Activated naive CD4-positive, alpha-beta T cell treated with anti-CD3 and anti-CD28 coated beads, Interleukin-2, amount 10 ng/mL, durations not matched to agents 7 days and 5 days (primary cell): ENCODE results near the gene SYNGR3.
"Not testable (repeated sequence)": the region's sequence is repeated elsewhere in the genome, so short reads cannot be mapped to it uniquely, and the experiment has no call there.

Experiments
- CTCF ChIA-PET: fragments of 350-600 bp; sonication (Branson Sonifier 250); formaldehyde crosslinking; loops from one replicate; lab custom pipeline; 2021; ENCODE audit warnings: antibody characterized with exemption; lab: Charles Lee
- DNase-seq: peaks from one replicate; pipeline ENCODE4 v3.0.0-alpha.2; 2020
- H3K27ac Mint-ChIP-seq: one replicate; pipeline ENCODE4 v1.8.0; 2021; ENCODE audit warnings: mild to moderate bottlenecking, moderate library complexity, mixed read lengths
- H3K27me3 Mint-ChIP-seq: one replicate; pipeline ENCODE4 v1.8.0; 2021; ENCODE audit warnings: mild to moderate bottlenecking, mixed read lengths
- H3K36me3 Mint-ChIP-seq: one replicate; pipeline ENCODE4 v1.8.0; 2021; ENCODE audit warnings: mixed read lengths
- H3K4me1 Mint-ChIP-seq: one replicate; pipeline ENCODE4 v1.8.0; 2021; ENCODE audit warnings: mixed read lengths
- H3K4me3 Mint-ChIP-seq: one replicate; pipeline ENCODE4 v1.8.0; 2021; ENCODE audit warnings: mild to moderate bottlenecking, moderate library complexity, mixed read lengths
- H3K9me3 Mint-ChIP-seq: one replicate; pipeline ENCODE4 v1.8.0; 2021; ENCODE audit warnings: mixed read lengths

Gene SYNGR3

GRCh38 chr16:2025878-2026460 lies 36.2 kb downstream of the SYNGR3 start:
- DNase-seq = no peak
- Mint-ChIP-seq H3K4me1 (peaks cover 29% of the 10 kb centered on the region), H3K4me3 (peak overlapping the region; percentile 51), H3K9me3 (no peaks in the 10 kb centered on the region), H3K27me3 (peaks cover 81% of the 10 kb centered on the region), H3K36me3 (no peaks in the 10 kb centered on the region), H3K27ac (no peak overlapping the region)
- CTCF ChIA-PET = no interaction called here

- Mint-ChIP-seq H3K36me3 (no peaks in the 10 kb centered on the region), H3K27ac (no peak within 1 kb of the TSS), H3K27me3 (peaks cover 77% of the 10 kb centered on the region), H3K4me3 (peak within 1 kb of the TSS; percentile 53), H3K9me3 (no peaks in the 10 kb centered on the region), H3K4me1 (peaks cover 28% of the 10 kb centered on the region)
- CTCF ChIA-PET = no interaction called here
- DNase-seq = peak; percentile 55
These were observed 36.8 kb downstream of the SYNGR3 start, which contains the start of gene NHERF2 for GRCh38 chr16:2026461-2027023. TSS of gene NHERF2 (plus strand) at chr16:2026902. CDS start at chr16:2027006, 104 bp downstream.

- peak; percentile 29 for DNase-seq
- peaks cover 74% of the 10 kb centered on the region for H3K27me3 Mint-ChIP-seq
- CTCF ChIA-PET = interaction anchor here (1.2 to 1.5 kb wide), 2 partner anchors 113 to 120 kb away, joined by 3 to 4 read pairs; no protein-coding TSS in a partner anchor
- no peaks in the 10 kb centered on the region for H3K36me3 Mint-ChIP-seq
- peak overlapping the region; percentile 53 for H3K4me3 Mint-ChIP-seq
- H3K27ac Mint-ChIP-seq = no peak overlapping the region
- H3K4me1 Mint-ChIP-seq = peaks cover 27% of the 10 kb centered on the region
- no peaks in the 10 kb centered on the region for H3K9me3 Mint-ChIP-seq
These were observed 37.5 kb downstream of the SYNGR3 start for GRCh38 chr16:2027024-2028010.

GRCh38 chr16:2028146-2028545 lies 38.4 kb downstream of the SYNGR3 start:
- no peak overlapping the region for H3K27ac Mint-ChIP-seq
- no peak overlapping the region for H3K4me3 Mint-ChIP-seq
- no peaks in the 10 kb centered on the region for H3K9me3 Mint-ChIP-seq
- H3K27me3 Mint-ChIP-seq = peaks cover 70% of the 10 kb centered on the region
- no peaks in the 10 kb centered on the region for H3K36me3 Mint-ChIP-seq
- CTCF ChIA-PET = interaction anchor here (1.2 to 1.5 kb wide), 2 partner anchors 113 to 119 kb away, joined by 3 to 4 read pairs; no protein-coding TSS in a partner anchor
- no peak for DNase-seq
- peaks cover 19% of the 10 kb centered on the region for H3K4me1 Mint-ChIP-seq

- H3K27ac Mint-ChIP-seq = no peak overlapping the region
- H3K4me1 Mint-ChIP-seq = peaks cover 16% of the 10 kb centered on the region
- no peak overlapping the region for H3K4me3 Mint-ChIP-seq
- no peak for DNase-seq
- no peaks in the 10 kb centered on the region for H3K36me3 Mint-ChIP-seq
- CTCF ChIA-PET = interaction anchor here (1.5 kb wide), 1 partner anchor 112 kb away, joined by 4 read pairs; no protein-coding TSS in a partner anchor
- peaks cover 66% of the 10 kb centered on the region for H3K27me3 Mint-ChIP-seq
- no peaks in the 10 kb centered on the region for H3K9me3 Mint-ChIP-seq
These were observed 39.0 kb downstream of the SYNGR3 start for GRCh38 chr16:2028620-2029220.

GRCh38 chr16:2029350-2029749 lies 39.6 kb downstream of the SYNGR3 start:
- Mint-ChIP-seq H3K27me3 (peaks cover 66% of the 10 kb centered on the region), H3K36me3 (no peaks in the 10 kb centered on the region), H3K27ac (no peak overlapping the region), H3K9me3 (no peaks in the 10 kb centered on the region), H3K4me1 (peaks cover 10% of the 10 kb centered on the region), H3K4me3 (no peak overlapping the region)
- CTCF ChIA-PET = interaction anchor here (1.5 kb wide), 1 partner anchor 111 kb away, joined by 4 read pairs; no protein-coding TSS in a partner anchor
- no peak for DNase-seq

GRCh38 chr16:2030036-2030435 lies 40.3 kb downstream of the SYNGR3 start:
- peaks cover 67% of the 10 kb centered on the region for H3K27me3 Mint-ChIP-seq
- H3K4me1 Mint-ChIP-seq = peaks cover 9% of the 10 kb centered on the region
- H3K4me3 Mint-ChIP-seq = no peak overlapping the region
- CTCF ChIA-PET = no interaction called here
- H3K36me3 Mint-ChIP-seq = no peaks in the 10 kb centered on the region
- no peak overlapping the region for H3K27ac Mint-ChIP-seq
- no peaks in the 10 kb centered on the region for H3K9me3 Mint-ChIP-seq
- DNase-seq = no peak

GRCh38 chr16:2031081-2031577 lies 41.4 kb downstream of the SYNGR3 start:
- Mint-ChIP-seq H3K27ac (no peak overlapping the region), H3K27me3 (peaks cover 56% of the 10 kb centered on the region), H3K4me3 (no peak overlapping the region), H3K36me3 (no peaks in the 10 kb centered on the region), H3K9me3 (no peaks in the 10 kb centered on the region), H3K4me1 (peaks cover 4% of the 10 kb centered on the region)
- CTCF ChIA-PET = no interaction called here
- no peak for DNase-seq

GRCh38 chr16:2032285-2033056 lies 42.7 kb downstream of the SYNGR3 start:
- H3K27me3 Mint-ChIP-seq = peaks cover 44% of the 10 kb centered on the region

GRCh38 chr16:2033057-2033908 lies 43.5 kb downstream of the SYNGR3 start:
- Mint-ChIP-seq H3K27ac (no peak overlapping the region), H3K4me3 (no peak overlapping the region), H3K9me3 (no peaks in the 10 kb centered on the region), H3K27me3 (peaks cover 36% of the 10 kb centered on the region), H3K36me3 (no peaks in the 10 kb centered on the region), H3K4me1 (no peaks in the 10 kb centered on the region)
- no peak for DNase-seq
- CTCF ChIA-PET = interaction anchor here (1.1 kb wide), 1 partner anchor 107 kb away, joined by 3 read pairs; no protein-coding TSS in a partner anchor

More at GRCh38 chr16:2032285-2033056, 42.7 kb downstream of the SYNGR3 start:
- no peak overlapping the region for H3K4me3 Mint-ChIP-seq
- CTCF ChIA-PET = interaction anchor here (1.1 to 1.4 kb wide), 2 partner anchors 9 to 108 kb away, joined by 3 read pairs; no protein-coding TSS in a partner anchor
- no peaks in the 10 kb centered on the region for H3K9me3 Mint-ChIP-seq
- H3K4me1 Mint-ChIP-seq = peaks cover 2% of the 10 kb centered on the region
- H3K27ac Mint-ChIP-seq = no peak overlapping the region
- DNase-seq = no peak
- no peaks in the 10 kb centered on the region for H3K36me3 Mint-ChIP-seq

- CTCF ChIA-PET, H3K4me3 Mint-ChIP-seq, H3K36me3 Mint-ChIP-seq, H3K27ac Mint-ChIP-seq, H3K9me3 Mint-ChIP-seq, H3K4me1 Mint-ChIP-seq, DNase-seq: not testable (repeated sequence)
- H3K27me3 Mint-ChIP-seq = peaks cover 28% of the 10 kb centered on the region
These were observed 44.3 kb downstream of the SYNGR3 start for GRCh38 chr16:2033909-2034695.
